ENCODE results near the gene GAS6. TPM values are rescaled to one million over a fixed set of nuclear protein-coding genes. Genes with fewer than 3 reads are reported as not detected.
"Not testable (repeated sequence)": the region's sequence is repeated elsewhere in the genome, so short reads cannot be mapped to it uniquely, and the experiment has no call there.

The GAS6 gene
- total RNA-seq, 1 donor from 2014 or later: 47.6 TPM

DNA sequence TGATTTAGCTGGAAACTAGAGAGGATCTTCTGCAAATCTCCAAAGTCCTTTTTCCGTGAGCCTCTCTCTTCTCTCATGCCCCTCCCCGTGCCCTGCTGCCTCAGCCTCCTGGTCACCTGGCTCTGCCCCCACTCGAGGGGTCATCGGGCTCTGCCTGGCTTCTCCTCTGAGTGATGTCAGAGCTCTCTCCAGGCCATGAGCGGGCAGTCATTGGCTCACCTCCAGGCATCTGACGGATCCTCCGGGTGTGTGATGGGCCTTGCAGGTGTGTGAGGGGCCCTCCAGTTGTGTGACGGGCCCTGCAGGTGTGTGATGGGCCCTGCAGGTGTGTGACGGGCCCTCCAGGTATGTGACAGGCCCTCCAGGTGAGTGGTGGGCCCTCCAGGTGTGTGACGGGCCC lies 10.3 kb upstream of the GAS6 start:
- no peak overlapping the region for H3K27ac Mint-ChIP-seq (ENCODE audit: unreplicated experiment)
- no peak overlapping the region for H3K4me3 Mint-ChIP-seq (ENCODE audit: unreplicated experiment)
- no peak for DNase-seq
- peaks cover 2% of the 10 kb centered on the region for H3K9me3 Mint-ChIP-seq (ENCODE audit: unreplicated experiment)
- H3K4me1 Mint-ChIP-seq (ENCODE audit: low read depth, unreplicated experiment): peaks cover 2% of the 10 kb centered on the region
- H3K27me3 Mint-ChIP-seq (ENCODE audit: unreplicated experiment): peaks cover 2% of the 10 kb centered on the region
- no peaks in the 10 kb centered on the region for H3K36me3 Mint-ChIP-seq (ENCODE audit: unreplicated experiment)
- TF ChIP-seq, protein P1, sequence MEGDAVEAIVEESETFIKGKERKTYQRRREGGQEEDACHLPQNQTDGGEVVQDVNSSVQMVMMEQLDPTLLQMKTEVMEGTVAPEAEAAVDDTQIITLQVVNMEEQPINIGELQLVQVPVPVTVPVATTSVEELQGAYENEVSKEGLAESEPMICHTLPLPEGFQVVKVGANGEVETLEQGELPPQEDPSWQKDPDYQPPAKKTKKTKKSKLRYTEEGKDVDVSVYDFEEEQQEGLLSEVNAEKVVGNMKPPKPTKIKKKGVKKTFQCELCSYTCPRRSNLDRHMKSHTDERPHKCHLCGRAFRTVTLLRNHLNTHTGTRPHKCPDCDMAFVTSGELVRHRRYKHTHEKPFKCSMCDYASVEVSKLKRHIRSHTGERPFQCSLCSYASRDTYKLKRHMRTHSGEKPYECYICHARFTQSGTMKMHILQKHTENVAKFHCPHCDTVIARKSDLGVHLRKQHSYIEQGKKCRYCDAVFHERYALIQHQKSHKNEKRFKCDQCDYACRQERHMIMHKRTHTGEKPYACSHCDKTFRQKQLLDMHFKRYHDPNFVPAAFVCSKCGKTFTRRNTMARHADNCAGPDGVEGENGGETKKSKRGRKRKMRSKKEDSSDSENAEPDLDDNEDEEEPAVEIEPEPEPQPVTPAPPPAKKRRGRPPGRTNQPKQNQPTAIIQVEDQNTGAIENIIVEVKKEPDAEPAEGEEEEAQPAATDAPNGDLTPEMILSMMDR (IDR thresholded peaks at IDR 0.05; ENCODE audit: partially characterized antibody, unreplicated experiment): no peak

DNA sequence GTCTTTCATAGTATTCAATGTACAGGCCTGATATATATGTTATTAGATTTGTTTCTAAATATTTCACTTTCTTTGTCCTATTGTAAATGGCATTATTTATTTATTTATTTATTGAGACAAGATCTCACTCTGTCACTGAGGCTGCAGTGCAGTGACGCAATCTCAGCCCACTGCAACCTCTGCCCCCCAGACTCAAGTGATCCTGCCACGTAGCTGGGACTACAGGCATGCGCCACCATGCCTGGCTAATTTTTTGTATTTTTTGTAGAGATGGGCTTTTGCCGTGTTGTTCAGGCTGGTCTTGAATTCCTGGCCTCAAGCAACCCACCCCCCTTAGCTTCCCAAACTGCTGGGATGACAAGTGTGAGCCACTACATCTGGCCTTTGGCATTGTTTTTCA lies 5.4 kb upstream of the GAS6 start:
- H3K9me3 Mint-ChIP-seq (ENCODE audit: unreplicated experiment): peaks cover 6% of the 10 kb centered on the region
- DNase-seq: no peak
- H3K36me3 Mint-ChIP-seq (ENCODE audit: unreplicated experiment): peaks cover 9% of the 10 kb centered on the region
- TF ChIP-seq, protein P1 (IDR thresholded peaks at IDR 0.05; ENCODE audit: partially characterized antibody, unreplicated experiment): no peak
- no peak overlapping the region for H3K27ac Mint-ChIP-seq (ENCODE audit: unreplicated experiment)
- H3K27me3 Mint-ChIP-seq (ENCODE audit: unreplicated experiment): peaks cover 6% of the 10 kb centered on the region
- H3K4me3 Mint-ChIP-seq (ENCODE audit: unreplicated experiment): no peak overlapping the region
- peaks cover 7% of the 10 kb centered on the region for H3K4me1 Mint-ChIP-seq (ENCODE audit: low read depth, unreplicated experiment)

DNA sequence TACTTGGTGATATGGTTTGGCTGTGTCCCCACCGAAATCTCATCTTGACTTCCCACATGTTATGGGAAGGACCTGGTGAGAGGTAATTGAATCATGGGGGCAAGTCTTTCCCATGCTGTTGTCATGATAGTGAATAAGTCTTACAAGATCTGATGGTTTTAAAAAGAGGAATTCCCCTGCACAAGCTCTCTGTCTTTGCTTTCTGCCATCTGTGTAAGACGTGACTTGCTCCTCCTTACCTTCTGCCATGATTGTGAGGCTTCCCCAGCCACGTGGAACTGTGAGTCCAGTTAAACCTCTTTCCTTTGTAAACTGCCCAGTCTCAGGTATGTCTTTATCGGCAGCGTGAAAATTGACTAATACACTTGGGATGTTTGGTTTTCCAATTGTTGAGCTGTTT lies 4.0 kb upstream of the GAS6 start:
- H3K27ac Mint-ChIP-seq (ENCODE audit: unreplicated experiment): peak overlapping the region; percentile 83
- not testable (repeated sequence) for DNase-seq; H3K4me1 Mint-ChIP-seq (ENCODE audit: low read depth, unreplicated experiment); H3K4me3 Mint-ChIP-seq (ENCODE audit: unreplicated experiment); H3K9me3 Mint-ChIP-seq (ENCODE audit: unreplicated experiment); H3K27me3 Mint-ChIP-seq (ENCODE audit: unreplicated experiment); H3K36me3 Mint-ChIP-seq (ENCODE audit: unreplicated experiment)

GRCh38 chr13:113865427-113865826 lies 1.6 kb upstream of the GAS6 start:
- Mint-ChIP-seq H3K27me3 (ENCODE audit: unreplicated experiment) (peaks cover 11% of the 10 kb centered on the region), H3K4me3 (ENCODE audit: unreplicated experiment) (peak overlapping the region; percentile 56), H3K9me3 (ENCODE audit: unreplicated experiment) (peaks cover 13% of the 10 kb centered on the region), H3K4me1 (ENCODE audit: low read depth, unreplicated experiment) (peaks cover 13% of the 10 kb centered on the region), H3K27ac (ENCODE audit: unreplicated experiment) (no peak overlapping the region), H3K36me3 (ENCODE audit: unreplicated experiment) (peaks cover 9% of the 10 kb centered on the region)
- no peak for DNase-seq
- TF ChIP-seq, protein P1 (IDR thresholded peaks at IDR 0.05; ENCODE audit: partially characterized antibody, unreplicated experiment): no peak

- Mint-ChIP-seq H3K36me3 (ENCODE audit: unreplicated experiment) (peaks cover 9% of the 10 kb centered on the region), H3K4me3 (ENCODE audit: unreplicated experiment) (peak overlapping the region; percentile 89), H3K9me3 (ENCODE audit: unreplicated experiment) (peaks cover 17% of the 10 kb centered on the region), H3K4me1 (ENCODE audit: low read depth, unreplicated experiment) (peaks cover 14% of the 10 kb centered on the region), H3K27ac (ENCODE audit: unreplicated experiment) (peak overlapping the region; percentile 77), H3K27me3 (ENCODE audit: unreplicated experiment) (peaks cover 11% of the 10 kb centered on the region)
- TF ChIP-seq, protein P1 (IDR thresholded peaks at IDR 0.05; ENCODE audit: partially characterized antibody, unreplicated experiment): no peak
- DNase-seq: no peak
Measured at GRCh38 chr13:113864273-113864890, 506 bp upstream of the GAS6 start.

Measured in glutamatergic neuron (in vitro differentiated cells).